Activated B cell treated with CpG ODN at 0.5 μM for 24 hours (primary cell): ENCODE data around the gene FHIT. TPM values are rescaled to one million over a fixed set of nuclear protein-coding genes. Genes with fewer than 3 reads are reported as not detected.

Source experiments
- ATAC-seq: fragments of 200-7000 bp; cut with Tn5 transposase; one replicate; pipeline ENCODE4 v1.10.0; 2021; ENCODE audit warnings: low read depth, mild to moderate bottlenecking, moderate library complexity
- CTCF ChIA-PET: fragments of 350-600 bp; sonication (Branson Sonifier 250); formaldehyde crosslinking; loops from one replicate; lab custom pipeline; 2021; ENCODE audit warnings: antibody characterized with exemption; lab: Charles Lee
- POLR2A ChIA-PET: fragments of 350-600 bp; sonication (Branson Sonifier 250); formaldehyde crosslinking; loops from one replicate; lab custom pipeline; 2021; ENCODE audit warnings: antibody characterized with exemption; lab: Charles Lee
- DNase-seq: peaks from one replicate; pipeline ENCODE4 v3.0.0; 2022
- H3K27ac Mint-ChIP-seq: one replicate; pipeline ENCODE4 v1.8.0; 2020; ENCODE audit warnings: mixed read lengths
- H3K27me3 Mint-ChIP-seq: one replicate; pipeline ENCODE4 v1.8.0; 2021; ENCODE audit warnings: mixed read lengths
- H3K36me3 Mint-ChIP-seq: one replicate; pipeline ENCODE4 v1.8.0; 2021; ENCODE audit warnings: low read depth, mixed read lengths
- H3K4me1 Mint-ChIP-seq: one replicate; pipeline ENCODE4 v1.8.0; 2021; ENCODE audit warnings: mixed read lengths
- H3K4me3 Mint-ChIP-seq: one replicate; pipeline ENCODE4 v1.8.0; 2020; ENCODE audit warnings: mild to moderate bottlenecking, mixed read lengths
- H3K9me3 Mint-ChIP-seq: one replicate; pipeline ENCODE4 v1.8.0; 2020; ENCODE audit warnings: mixed read lengths
- CTCF ChIP-seq: fragments of 200-600 bp; IDR thresholded peaks from one replicate; pipeline ENCODE4 v1.8.0; 2022; ENCODE audit warnings: antibody characterized with exemption, mild to moderate bottlenecking
- intact Hi-C: fragments of 100-400 bp; cut with micrococcal nuclease; formaldehyde crosslinking; loops from one replicate; pipeline ENCODE4 v1.15.1; 2024
- total RNA-seq: library from RNA; stranded (reverse); gene quantifications from 2 replicates; pipeline ENCODE4 v1.2.3, GENCODE V29; 2022

The FHIT gene
- total RNA-seq, 1 donor from 2014 or later, result 5.5 TPM

GRCh38 chr3:60229502-60229901 is 1021.8 kb downstream of the FHIT start:
- Mint-ChIP-seq H3K9me3 (no peaks in the 10 kb centered on the region), H3K27ac (no peak overlapping the region), H3K36me3 (no peaks in the 10 kb centered on the region), H3K4me3 (no peak overlapping the region), H3K27me3 (no peaks in the 10 kb centered on the region), H3K4me1 (peaks cover 9% of the 10 kb centered on the region)
- intact Hi-C loops, result no loop called here
- ATAC-seq (no peak), DNase-seq (no peak)
- ChIA-PET CTCF (no interaction called here), POLR2A (interaction anchor here (0.7 kb wide), 1 partner anchor 218 kb away, joined by 4 read pairs; no protein-coding TSS in a partner anchor)
- no peak for TF ChIP-seq CTCF

GRCh38 chr3:60228823-60229222 is 1022.4 kb downstream of the FHIT start:
- ATAC-seq (no peak), DNase-seq (no peak)
- intact Hi-C loops, result no loop called here
- ChIA-PET POLR2A (interaction anchor here (0.7 kb wide), 1 partner anchor 217 kb away, joined by 4 read pairs; no protein-coding TSS in a partner anchor), CTCF (no interaction called here)
- peaks cover 6% of the 10 kb centered on the region for H3K27me3 Mint-ChIP-seq
- H3K4me3 Mint-ChIP-seq, result no peak overlapping the region
- H3K9me3 Mint-ChIP-seq, result no peaks in the 10 kb centered on the region
- H3K4me1 Mint-ChIP-seq, result peaks cover 9% of the 10 kb centered on the region
- H3K27ac Mint-ChIP-seq, result no peak overlapping the region
- TF ChIP-seq CTCF, result no peak
- H3K36me3 Mint-ChIP-seq, result no peaks in the 10 kb centered on the region

DNA sequence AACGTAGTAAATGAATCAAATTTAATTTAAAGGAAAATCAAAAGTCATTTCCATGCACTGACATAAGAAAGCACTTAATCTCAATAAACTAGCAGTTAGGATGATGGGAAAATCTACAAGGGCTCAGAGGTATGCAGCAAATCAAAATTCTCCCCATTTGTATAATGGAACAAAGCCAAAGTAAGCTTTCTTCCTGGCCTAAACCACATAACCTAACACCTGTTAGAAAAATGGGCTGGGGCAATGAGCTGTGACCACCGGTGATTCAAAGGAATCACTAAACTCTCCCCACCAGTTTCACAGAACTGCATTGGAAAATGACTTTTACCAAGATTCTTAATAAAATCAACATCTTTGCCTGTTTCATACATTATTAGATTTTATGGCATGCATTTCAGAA is 1024.3 kb downstream of the FHIT start:
- H3K9me3 Mint-ChIP-seq, result no peaks in the 10 kb centered on the region
- intact Hi-C loops, result no loop called here
- CTCF ChIA-PET, result no interaction called here
- no peak overlapping the region for H3K4me3 Mint-ChIP-seq
- no peak for DNase-seq
- no peak overlapping the region for H3K27ac Mint-ChIP-seq
- H3K4me1 Mint-ChIP-seq, result peaks cover 9% of the 10 kb centered on the region
- TF ChIP-seq CTCF, result no peak
- ATAC-seq, result no peak
- H3K36me3 Mint-ChIP-seq, result no peaks in the 10 kb centered on the region
- H3K27me3 Mint-ChIP-seq, result peaks cover 8% of the 10 kb centered on the region
- POLR2A ChIA-PET, result no interaction called here

- Mint-ChIP-seq H3K27me3 (peaks cover 8% of the 10 kb centered on the region), H3K36me3 (no peaks in the 10 kb centered on the region), H3K4me1 (peaks cover 9% of the 10 kb centered on the region), H3K4me3 (no peak overlapping the region), H3K9me3 (no peaks in the 10 kb centered on the region), H3K27ac (no peak overlapping the region)
- no peak for TF ChIP-seq CTCF
- peak; percentile 47 for ATAC-seq
- ChIA-PET POLR2A (interaction anchor here (0.6 kb wide), 1 partner anchor 93 kb away, joined by 3 read pairs; no protein-coding TSS in a partner anchor), CTCF (no interaction called here)
- intact Hi-C loops, result no loop called here
- no peak for DNase-seq
Measured at GRCh38 chr3:60225848-60226247, 1025.4 kb downstream of the FHIT start.

- DNase-seq (no peak), ATAC-seq (no peak)
- Mint-ChIP-seq H3K36me3 (no peaks in the 10 kb centered on the region), H3K27me3 (peaks cover 8% of the 10 kb centered on the region), H3K9me3 (no peaks in the 10 kb centered on the region), H3K4me1 (peaks cover 6% of the 10 kb centered on the region), H3K4me3 (no peak overlapping the region), H3K27ac (no peak overlapping the region)
- intact Hi-C loops, result no loop called here
- ChIA-PET CTCF (no interaction called here), POLR2A (no interaction called here)
- TF ChIP-seq CTCF, result no peak
Measured at GRCh38 chr3:60220768-60221167, 1030.5 kb downstream of the FHIT start.
